HG03469 (cell line): Measurements from ENCODE around the gene NR5A1.

Experiments
- ATAC-seq: cut with Tn5 transposase; IDR thresholded peaks from one replicate; pipeline ENCODE4 v1.9.1; 2021; ENCODE audit warnings: mild to moderate bottlenecking, moderate library complexity, moderate number of reproducible peaks; ENCODE audit not compliant: unreplicated experiment

The NR5A1 gene

GRCh38 chr9:124467410-124468060, 39.7 kb downstream of the NR5A1 start:
- no peak for ATAC-seq

DNA sequence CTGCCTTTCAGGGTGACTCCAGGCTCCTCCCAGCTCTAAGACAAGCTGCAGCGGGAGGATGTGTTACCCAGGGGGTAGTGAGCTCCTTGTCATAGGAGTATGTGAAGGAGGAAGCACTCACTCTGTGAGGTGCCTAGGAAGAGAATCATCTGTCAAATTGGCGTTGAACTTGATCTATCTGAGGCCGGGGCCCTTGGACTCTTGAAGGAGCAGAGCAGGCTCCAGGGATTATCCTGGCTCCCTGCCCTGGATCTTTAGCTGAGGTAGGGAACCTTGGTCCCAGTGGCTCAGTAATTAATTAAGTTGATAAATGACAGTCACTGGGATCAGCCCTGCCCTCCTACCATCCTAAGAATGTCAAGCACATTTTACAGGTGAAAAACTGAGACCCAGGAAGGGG, 41.5 kb downstream of the NR5A1 start:
- ATAC-seq: no peak

- ATAC-seq: no peak
These were observed 44.5 kb downstream of the NR5A1 start for GRCh38 chr9:124462739-124463138.

- ATAC-seq: no peak
These were observed 48.8 kb downstream of the NR5A1 start for GRCh38 chr9:124458441-124458840.

DNA sequence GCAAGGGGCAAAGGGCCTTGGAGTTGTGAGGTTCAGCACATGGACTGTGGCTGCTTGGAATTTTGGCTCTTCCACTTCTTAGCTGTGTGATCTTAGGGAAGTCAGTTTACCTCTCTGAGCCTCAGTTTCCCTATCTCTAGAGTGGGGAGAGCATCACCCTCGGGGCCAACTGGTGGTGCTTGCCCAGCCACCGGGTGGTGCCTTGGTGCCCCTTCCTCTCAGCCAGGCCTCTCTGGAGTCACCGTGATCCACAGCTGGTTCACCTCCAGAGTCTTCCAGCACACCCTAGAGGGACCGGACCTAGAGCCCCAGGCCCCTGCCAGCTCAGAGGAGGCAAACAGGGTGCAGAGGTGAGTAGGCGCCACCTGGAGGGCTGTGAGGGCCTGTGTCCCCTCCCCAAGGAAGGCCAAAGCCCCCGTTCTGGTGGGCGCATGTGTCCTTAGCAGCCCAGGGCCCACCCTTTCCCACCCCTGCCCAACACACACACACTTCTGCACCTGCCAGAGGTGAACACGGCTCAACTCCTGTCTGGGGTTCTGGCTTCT, 49.2 kb downstream of the NR5A1 start:
- no peak for ATAC-seq

GRCh38 chr9:124457079-124457886, 49.9 kb downstream of the NR5A1 start:
- no peak for ATAC-seq

- ATAC-seq: no peak
These were observed 50.7 kb downstream of the NR5A1 start for GRCh38 chr9:124456341-124457078.

- no peak for ATAC-seq
These were observed 51.4 kb downstream of the NR5A1 start for GRCh38 chr9:124455820-124456219.

GRCh38 chr9:124454791-124455443, 52.3 kb downstream of the NR5A1 start:
- ATAC-seq: no peak

DNA sequence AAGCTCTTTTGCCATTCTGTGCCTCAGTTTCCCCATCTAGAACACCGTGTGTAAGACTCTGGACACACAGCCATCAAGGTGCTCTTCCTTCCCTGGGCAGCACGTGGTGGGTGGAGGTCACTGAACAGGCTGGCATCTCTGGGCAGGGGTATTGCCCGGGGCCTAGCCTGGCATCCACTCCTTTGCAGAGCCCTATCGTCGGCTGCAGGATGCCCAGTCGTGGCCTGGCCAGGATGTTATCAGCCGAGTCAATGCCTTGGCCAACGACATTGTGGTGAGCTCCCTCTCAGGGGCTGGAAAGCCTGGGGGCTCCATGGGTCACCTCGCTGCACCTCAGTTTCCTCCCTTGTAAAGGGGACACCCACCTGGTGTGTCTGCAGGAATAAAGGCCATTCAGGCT, 52.9 kb downstream of the NR5A1 start:
- ATAC-seq: no peak

DNA sequence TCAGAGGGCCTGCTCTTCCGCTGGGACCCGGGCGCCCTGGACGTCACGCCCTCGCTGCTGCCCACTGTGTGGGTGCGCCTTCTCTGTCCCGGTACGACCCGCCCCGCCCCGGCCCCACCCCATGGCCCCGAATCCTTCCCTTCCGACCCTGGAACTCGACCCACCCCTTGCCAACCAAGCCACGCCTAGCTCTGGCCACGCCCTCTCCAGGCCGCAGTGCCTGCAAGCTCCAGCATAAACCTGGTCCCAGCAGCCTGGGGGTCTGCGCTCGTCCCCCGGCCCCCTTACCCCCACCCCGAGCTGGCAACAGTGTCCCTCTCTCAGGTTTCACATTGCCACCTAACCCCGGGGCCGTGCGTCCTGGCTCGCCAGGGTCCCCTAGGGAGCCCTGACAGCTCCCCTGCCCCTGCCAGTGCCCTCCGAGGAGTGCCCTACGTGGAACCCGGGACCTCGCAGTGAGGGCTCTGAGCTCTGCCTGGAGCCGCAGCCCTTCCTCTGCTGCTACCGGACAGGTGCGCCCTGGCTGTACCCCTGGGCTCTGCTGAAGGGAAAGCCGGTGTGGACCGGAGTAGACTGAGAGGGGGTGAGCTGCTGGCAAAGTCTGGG, 53.5 kb downstream of the NR5A1 start:
- ATAC-seq: no peak

- no peak for ATAC-seq
These were observed 54.2 kb downstream of the NR5A1 start for GRCh38 chr9:124452841-124453585.

GRCh38 chr9:124452326-124452725, 54.9 kb downstream of the NR5A1 start:
- ATAC-seq: no peak

GRCh38 chr9:124450931-124451661, 56.1 kb downstream of the NR5A1 start:
- no peak for ATAC-seq

DNA sequence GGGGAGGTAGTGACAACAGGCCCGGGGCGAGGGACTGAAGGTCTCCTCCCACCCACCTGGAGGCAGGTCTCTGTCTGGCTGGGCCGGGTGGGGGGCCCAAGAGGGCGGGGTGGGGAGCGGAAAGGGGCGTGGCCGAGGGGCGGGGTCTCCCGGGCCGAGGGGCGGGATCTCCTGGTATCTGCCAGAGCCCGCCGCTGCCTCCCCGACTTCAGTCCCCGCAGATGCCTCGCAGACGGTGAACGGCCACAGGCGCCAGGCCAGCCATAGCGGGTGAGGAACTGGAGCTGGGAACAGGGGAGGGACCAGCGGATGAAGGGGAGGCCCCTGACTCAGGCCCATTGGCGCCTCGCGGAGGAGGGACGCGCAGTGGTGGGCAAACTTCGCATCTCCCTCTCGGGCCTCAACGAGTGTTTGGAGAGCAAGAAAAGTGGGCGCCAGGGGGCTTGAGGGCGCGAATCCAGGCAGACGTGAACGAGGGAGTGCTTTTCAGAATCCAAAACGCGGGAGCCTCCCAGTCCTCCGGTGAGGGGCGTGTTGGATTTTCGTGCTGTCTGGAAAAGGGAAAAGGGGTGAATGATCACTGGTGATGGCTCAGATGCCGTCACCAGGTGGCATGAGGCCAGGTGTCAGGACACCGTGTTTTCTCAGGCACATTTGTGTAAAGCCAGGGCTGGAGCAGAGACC, 56.8 kb downstream of the NR5A1 start, which contains the start of gene ADGRD2:
ADGRD2 (plus strand) TSS at position 211 of the 684 bp plus-strand sequence. CDS start 1,216 bp downstream, outside the sequence.
- ATAC-seq: no peak

DNA sequence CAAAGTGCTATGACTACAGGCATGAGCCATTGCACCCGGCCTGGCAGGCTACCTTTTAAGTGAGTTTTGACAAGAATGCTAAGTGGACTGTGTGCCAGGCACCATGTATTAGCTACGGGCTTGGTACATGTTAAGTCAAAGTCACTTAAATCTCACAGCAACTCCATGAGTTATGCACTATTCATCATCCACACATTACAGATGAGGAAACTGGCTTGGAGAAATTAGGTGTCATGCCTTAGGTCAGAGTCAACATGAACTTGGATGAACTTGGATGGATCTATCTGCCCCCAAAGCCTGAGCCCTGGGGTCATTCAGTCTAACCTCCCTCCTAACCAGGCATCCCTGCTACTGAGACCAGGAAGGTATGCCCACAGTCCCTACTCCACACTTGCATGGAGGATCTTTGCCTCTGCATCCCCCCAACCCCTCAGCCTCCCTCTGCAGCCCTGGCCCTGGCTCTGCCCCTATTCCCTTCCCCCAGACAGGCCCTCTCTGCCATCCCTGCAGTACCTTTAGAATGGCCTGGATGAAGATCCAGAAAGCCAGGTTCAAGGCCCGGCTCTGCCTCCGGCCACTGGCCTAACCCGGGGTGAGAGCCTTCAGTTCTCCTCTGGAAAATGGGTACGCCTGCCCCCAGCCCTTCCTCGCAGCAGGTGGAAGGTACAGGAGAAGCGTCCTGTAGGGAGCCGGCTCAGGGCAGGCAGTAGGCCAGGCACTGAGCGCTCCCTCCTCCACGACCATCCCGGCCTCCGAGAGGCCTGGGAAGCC, 57.6 kb downstream of the NR5A1 start:
- no peak for ATAC-seq

- ATAC-seq: no peak
These were observed 59.2 kb downstream of the NR5A1 start for GRCh38 chr9:124448019-124448418.

GRCh38 chr9:124447297-124447661, 59.9 kb downstream of the NR5A1 start:
- no peak for ATAC-seq
